Ecto neural progenitor cell (in vitro differentiated cells): ENCODE data around the gene ATF7IP2.

Experiments used
- DNase-seq: peaks from one replicate; pipeline ENCODE4 v3.0.0-alpha.2; 2018; ENCODE audit warnings: low spot score

The ATF7IP2 gene

DNA sequence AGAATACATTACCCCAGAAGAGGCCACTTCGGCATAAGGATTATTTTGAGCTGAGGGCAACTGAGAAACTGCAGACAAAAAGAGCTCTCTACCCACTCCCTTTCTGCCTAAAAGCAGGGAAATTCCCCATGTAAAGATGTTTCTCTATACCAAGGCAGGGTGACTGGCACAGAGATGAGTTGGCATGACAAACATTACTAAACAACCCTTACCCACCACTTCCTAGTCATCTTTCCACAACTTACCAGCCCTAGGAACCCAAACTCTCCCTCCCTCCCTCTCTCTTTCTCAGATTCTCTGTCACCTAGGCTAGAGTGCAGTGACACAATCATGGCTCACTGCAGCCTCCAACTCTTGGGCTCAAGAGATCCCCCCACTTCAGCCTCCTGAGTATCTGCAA lies 126.0 kb downstream of the ATF7IP2 start:
- no peak for DNase-seq

DNA sequence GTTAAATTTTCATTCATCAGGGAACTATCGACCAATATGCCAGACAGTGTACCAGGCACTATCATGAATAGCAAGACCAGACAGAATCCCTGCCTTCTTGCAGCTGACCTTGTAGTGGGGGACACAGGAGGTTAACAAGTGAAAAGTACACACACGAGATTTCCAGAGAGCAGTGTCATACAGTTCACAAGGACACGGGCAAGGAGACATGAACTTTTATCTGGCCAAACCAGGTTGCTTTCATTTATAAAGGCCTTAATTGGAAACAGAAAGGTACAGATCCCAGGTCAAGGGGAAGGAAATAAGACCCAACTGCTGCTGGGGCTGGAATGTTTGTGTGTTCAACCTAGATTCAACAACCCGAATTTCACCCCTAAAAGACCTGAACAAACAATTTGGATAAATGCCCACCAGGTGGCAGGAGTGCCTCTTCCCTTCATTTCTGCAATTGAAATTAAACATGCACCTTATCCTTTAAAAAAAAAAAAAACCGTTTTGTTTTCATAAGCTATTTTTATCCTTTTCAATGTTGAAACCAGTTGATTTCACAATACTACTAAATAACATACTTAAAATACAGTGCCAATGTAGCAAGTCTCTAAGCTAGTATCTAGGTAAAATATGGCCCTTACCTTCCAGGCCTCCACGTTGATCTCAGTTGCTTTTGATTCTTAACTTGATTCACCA lies 128.7 kb downstream of the ATF7IP2 start:
- DNase-seq = no peak

- no peak for DNase-seq
Observed at GRCh38 chr16:10517868-10518267, 132.0 kb downstream of the ATF7IP2 start.

DNA sequence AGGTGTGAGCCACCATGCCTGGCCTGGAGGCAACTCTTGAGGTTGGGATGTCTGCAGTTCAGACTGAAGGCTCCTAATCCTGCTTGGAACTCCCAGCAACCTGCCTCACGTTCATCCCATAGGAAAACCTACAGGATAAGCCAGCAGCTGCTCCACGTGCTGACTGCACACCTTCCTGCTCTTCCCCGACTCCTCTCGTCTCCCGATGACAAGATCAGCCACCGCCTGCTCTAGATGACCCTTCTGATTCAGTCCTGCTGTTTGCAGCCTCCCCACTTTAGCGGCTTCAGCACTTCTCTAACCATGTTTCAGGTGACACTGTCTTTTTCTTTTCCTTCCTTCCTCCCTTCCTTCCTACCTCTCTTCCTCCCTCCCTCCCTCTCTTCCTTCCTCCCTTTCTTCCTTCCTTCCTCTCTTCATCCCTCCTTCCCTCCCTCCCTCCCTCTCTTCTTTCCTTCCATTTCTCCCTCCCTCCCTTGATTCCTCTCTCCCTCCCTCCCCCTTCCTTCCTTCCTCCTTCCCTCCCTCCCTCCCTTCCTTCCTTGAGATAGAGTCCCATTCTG lies 132.7 kb downstream of the ATF7IP2 start:
- DNase-seq = no peak

DNA sequence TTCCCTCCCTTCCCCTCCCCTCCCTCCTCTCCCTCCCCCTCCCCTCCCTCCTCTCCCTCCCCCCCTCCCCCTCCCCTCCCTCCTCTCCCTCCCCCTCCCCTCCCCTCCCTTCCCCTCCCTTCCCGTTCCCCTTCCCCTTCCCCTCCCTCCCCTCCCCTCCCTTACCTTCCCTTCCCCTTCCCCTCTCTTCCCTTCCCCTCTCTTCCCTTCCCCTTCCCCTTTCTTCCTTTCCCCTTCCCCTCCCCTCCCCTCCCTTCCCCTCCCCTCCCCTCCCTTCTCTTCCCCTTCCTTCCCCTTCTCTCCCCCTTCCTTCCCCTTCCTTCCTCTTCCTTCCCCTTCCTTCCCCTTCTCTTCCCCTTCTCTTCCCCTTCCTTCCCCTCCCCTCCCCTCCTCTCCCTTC lies 133.4 kb downstream of the ATF7IP2 start:
- DNase-seq = no peak

- no peak for DNase-seq
Observed at GRCh38 chr16:10519929-10520868, 134.3 kb downstream of the ATF7IP2 start.

DNA sequence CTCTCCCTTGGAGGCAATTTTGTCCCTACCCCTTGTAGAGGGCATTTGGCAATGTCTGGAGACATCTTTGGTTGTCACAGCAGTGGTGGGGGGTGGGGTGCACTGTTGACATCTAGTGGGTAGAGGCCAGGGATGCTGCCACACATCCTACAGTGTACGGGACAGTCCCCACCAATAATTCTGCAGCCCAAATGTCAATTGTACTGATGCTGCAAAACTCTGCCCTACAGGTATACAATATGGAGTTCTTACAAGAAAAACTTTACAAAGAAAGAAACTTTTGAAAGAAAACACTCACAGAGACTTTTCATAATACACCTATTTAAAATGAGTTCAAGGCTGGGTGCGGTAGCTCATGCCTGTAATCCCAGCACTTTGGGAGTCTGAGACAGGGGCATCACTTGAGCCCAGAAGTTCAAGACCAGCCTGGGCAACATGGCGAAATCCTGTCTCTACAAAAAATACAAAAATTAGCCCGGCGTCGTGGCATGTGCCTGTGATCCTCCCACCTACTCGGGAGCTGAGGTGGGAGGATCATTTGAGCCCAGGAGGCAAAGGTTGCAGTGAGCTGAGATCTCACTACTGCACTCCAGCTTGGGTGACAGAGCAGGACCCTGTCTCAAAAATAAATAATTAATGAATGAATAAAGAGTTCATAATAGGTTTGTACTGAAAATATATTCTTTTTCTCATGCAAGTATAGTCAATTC lies 135.2 kb downstream of the ATF7IP2 start:
- DNase-seq = no peak

DNA sequence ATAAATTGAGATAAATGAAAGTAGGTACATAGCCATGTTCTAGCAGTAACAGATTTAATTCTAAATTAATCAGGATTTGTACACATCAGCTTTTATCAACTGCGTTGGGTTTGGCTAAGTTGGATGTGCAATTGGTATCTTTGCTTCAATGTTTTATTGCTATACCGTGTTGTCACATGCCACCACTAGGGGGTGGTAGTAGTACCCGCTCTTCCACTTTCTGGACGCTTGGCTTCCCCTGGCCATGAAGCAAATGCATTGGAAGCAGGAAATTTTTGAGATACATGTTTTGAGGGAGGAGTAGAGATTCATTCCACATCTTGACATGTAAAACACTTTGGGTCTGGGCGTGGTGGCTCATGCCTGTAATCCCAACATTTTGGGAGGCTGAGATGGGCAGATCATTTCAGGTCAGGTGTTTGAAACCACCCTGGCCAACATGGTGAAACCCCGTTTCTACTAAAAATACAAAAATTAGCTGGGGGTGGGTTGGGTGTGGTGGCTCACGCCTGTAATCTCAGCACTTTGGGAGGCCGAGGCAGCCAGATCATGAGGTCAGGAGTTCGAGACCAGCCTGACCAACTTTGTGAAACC lies 135.9 kb downstream of the ATF7IP2 start:
- DNase-seq = peak; percentile 67

DNA sequence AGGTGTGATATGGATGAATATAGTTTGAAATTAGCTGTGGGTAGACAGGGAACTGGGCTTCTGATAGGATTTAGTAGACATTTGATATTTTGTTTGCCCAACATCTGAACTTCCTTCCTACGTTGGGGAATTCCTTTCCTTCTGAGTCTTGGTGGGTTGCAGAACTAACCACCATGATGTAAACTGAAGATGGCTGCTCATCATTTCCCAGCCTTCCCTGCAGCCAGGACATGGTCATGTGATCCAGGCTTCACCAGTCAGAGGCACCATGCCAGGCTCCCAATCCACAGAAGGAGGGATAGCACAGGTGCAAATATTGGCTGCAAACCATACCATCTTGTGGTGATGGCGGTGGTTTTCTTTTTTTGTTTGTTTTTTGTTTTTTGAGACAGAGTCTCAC lies 137.1 kb downstream of the ATF7IP2 start:
- DNase-seq = no peak

DNA sequence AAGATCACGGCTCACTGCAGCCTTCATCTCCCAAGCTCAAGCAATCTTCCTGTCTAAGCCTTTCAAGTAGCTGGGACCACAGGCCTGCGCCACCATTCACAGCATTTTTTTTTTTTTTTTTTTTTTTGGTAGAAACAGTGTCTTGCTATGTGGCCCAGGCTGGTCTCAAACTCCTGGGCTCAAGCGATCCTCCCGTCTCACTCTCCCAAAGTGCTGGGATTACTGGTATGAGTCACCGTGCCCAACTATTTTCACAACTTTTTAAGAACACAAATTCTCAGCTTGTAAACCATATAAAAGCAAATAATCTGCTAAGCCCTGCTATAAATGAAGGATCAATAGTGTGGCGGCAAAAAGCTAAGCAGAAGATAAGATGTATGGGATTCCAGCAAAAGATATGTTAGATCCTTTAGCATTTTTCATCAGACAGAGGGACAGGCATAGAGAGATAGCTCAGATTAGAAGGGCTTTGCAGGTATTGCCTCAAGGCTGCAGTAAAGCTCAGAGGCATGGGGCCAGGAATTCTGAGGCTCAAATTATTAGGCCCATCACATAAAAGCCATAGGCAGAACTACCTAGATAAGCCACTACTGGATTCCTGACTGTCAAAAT lies 139.5 kb downstream of the ATF7IP2 start:
- no peak for DNase-seq

GRCh38 chr16:10526962-10527361 lies 141.1 kb downstream of the ATF7IP2 start:
- DNase-seq = no peak

DNA sequence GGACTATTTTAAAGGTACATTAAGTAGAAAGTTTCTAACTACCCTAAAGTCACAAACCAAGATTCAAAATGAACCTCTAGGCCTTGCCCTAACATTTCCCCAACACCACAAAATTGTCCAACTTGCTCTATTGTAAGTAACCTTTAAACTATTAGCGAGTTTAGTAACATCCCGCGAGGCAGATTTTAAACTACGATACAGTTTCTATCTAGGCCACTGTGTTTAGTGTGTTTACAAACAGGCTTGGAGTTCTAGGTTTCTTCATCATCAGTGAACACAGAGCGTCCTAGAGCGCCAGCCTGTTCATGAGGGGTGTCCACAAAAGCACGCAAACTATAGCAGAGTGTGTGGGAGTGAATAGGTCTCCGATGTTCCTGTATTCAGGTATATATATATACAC lies 142.8 kb downstream of the ATF7IP2 start:
- DNase-seq = no peak

GRCh38 chr16:10529895-10530669 lies 144.2 kb downstream of the ATF7IP2 start:
- no peak for DNase-seq

DNA sequence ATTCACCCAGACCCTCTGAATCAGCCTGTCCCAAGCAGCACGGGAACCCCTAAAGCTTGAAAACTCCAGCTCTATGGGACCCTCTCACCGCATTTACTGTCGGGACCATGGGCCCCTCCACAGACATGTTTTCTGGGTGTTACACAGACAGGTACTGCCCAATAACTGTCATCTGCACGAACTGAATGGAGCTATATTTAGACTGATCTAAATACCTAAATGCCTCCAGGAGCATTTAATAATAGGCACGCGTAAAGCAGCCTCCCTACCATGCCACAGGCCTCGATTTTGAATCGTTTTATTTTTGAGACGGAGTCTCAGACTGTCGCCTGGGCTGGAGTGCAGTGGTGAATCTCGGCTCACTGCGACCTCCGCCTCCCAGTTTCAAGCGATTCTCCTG lies 144.8 kb downstream of the ATF7IP2 start:
- DNase-seq = no peak

DNA sequence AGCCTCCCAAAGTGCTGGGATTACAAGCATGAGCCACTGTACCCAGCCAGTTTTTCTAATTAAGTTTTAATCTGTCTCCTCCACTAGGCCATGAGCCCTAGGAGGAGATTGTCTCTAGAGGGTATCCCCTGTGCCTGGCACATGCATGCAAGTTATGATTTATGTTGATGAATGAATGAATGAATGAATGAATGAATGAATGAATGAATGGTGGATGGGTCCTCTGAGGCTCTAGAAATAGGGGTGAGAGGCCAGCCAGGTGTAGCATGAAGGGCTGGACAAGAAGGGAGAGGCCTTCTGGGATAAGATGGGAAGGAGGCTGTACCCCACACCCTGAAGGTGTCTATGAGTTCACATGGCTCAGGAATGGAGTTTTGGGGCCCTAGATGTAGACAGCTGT lies 145.7 kb downstream of the ATF7IP2 start:
- DNase-seq = no peak
